ENCODE data around the gene TLX1.
"Not testable (repeated sequence)": the region's sequence is repeated elsewhere in the genome, so short reads cannot be mapped to it uniquely, and the experiment has no call there.

The TLX1 gene

GRCh38 chr10:101154506-101154905 lies 23.4 kb downstream of the TLX1 start:
- not testable (repeated sequence) for DNase-seq

- no peak for DNase-seq
Observed at GRCh38 chr10:101155896-101156295, 24.8 kb downstream of the TLX1 start.

- no peak for DNase-seq
Observed at GRCh38 chr10:101157756-101158458, 26.8 kb downstream of the TLX1 start.

GRCh38 chr10:101158459-101159058 lies 27.5 kb downstream of the TLX1 start:
- no peak for DNase-seq

- DNase-seq, result peak; percentile 68
Observed at GRCh38 chr10:101161494-101162299, 30.6 kb downstream of the TLX1 start.

GRCh38 chr10:101162677-101163076 lies 31.6 kb downstream of the TLX1 start:
- no peak for DNase-seq

- no peak for DNase-seq
Observed at GRCh38 chr10:101164020-101164419, 32.9 kb downstream of the TLX1 start.

GRCh38 chr10:101165736-101166135 lies 34.6 kb downstream of the TLX1 start:
- no peak for DNase-seq

GRCh38 chr10:101166430-101166829 lies 35.3 kb downstream of the TLX1 start:
- DNase-seq, result no peak

- no peak for DNase-seq
Observed at GRCh38 chr10:101172741-101173140, 41.6 kb downstream of the TLX1 start.

- DNase-seq, result no peak
Observed at GRCh38 chr10:101174319-101174718, 43.2 kb downstream of the TLX1 start.

GRCh38 chr10:101176577-101176976 lies 45.5 kb downstream of the TLX1 start:
- DNase-seq, result no peak

GRCh38 chr10:101182936-101183335 lies 51.8 kb downstream of the TLX1 start:
- DNase-seq, result no peak

- DNase-seq, result no peak
Observed at GRCh38 chr10:101183458-101184183, 52.5 kb downstream of the TLX1 start.
